Measurements from ENCODE around the gene PSORS1C2.
"Not testable (repeated sequence)": the region's sequence is repeated elsewhere in the genome, so short reads cannot be mapped to it uniquely, and the experiment has no call there.

DNA sequence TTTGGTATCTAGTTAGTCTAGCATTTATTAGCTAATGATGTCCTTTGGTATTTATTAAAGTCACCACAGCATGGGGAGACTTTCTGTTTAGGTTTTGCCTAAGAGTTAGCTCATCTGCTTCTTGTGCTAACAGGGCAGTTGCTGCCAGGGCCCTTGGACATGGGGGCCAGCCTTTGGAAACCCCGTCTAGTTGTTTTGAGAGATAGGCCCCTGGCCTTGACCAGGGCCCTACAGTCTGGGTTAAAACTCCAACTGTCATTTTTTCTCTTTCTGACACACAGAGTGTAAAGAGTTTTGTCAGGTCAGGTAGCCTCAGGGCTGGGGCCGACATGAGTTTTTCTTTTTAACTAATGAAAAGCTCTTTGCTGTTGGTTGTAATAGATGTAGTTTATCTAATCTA is 44.4 kb upstream of the PSORS1C2 start:
- TF ChIP-seq, protein P1, sequence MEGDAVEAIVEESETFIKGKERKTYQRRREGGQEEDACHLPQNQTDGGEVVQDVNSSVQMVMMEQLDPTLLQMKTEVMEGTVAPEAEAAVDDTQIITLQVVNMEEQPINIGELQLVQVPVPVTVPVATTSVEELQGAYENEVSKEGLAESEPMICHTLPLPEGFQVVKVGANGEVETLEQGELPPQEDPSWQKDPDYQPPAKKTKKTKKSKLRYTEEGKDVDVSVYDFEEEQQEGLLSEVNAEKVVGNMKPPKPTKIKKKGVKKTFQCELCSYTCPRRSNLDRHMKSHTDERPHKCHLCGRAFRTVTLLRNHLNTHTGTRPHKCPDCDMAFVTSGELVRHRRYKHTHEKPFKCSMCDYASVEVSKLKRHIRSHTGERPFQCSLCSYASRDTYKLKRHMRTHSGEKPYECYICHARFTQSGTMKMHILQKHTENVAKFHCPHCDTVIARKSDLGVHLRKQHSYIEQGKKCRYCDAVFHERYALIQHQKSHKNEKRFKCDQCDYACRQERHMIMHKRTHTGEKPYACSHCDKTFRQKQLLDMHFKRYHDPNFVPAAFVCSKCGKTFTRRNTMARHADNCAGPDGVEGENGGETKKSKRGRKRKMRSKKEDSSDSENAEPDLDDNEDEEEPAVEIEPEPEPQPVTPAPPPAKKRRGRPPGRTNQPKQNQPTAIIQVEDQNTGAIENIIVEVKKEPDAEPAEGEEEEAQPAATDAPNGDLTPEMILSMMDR (IDR thresholded peaks at IDR 0.05; ENCODE audit: insufficient read depth, low read length): not testable (repeated sequence)
- TF ChIP-seq POLR2AphosphoS5 (IDR thresholded peaks at IDR 0.05; ENCODE audit: low read depth); SPI1 (IDR thresholded peaks at IDR 0.05; ENCODE audit: borderline replicate concordance, low read depth): not testable (repeated sequence)
